ENCODE measurements around the gene OAS3. TPM values are rescaled to one million over a fixed set of nuclear protein-coding genes. Genes with fewer than 3 reads are reported as not detected.

OAS3 gene
- total and polyA plus RNA-seq, 10 of the 15 experiments (the other 5 are each of a cell fraction or from before 2014, with no cell fraction given) = 5.1 to 107 (median 18.0) TPM

DNA sequence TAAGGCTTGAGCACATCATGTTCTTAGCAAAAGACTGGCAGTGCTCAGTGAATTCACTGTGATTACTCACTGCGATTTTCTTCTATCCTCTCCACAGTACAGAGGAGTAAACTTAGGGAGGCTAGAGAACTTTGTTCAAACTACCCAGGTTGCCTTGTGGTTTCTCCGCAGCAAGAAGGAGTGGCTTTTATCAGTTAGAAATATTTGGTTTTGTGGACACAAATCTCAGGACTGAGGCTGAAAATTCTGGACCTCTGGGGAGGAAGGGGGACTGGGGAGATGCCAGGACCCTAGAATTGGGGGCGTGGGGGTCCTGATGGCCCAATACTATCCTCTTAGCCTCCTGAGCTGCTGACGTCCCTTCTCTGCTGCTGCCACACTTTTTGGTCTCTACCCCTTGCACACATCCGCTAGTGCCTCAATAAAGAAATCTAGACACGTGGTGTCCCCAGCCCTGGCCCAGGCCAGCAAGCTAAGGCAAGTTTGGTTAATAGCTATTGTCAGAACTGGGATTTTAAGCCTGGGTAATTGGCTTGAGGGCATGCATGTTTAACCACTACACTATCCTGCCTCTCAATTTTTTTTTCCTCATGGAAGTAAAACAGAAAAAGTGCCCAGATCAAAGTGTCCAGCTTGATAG, 40.9 kb downstream of the OAS3 start:
- 2% methylated on average over 6 of the region's 6 CpGs for WGBS (ENCODE audit: insufficient coverage, insufficient replicate concordance, low lambda C conversion rate, missing lambda C conversion rate)
- Histone ChIP-seq H3K4me3 (peak overlapping the region; percentile 97), H3K4me2 (ENCODE audit: control insufficient read depth, insufficient read depth) (peak overlapping the region; percentile 99), H2AFZ (ENCODE audit: control insufficient read depth, low read depth, low read length) (no peak overlapping the region; the same call in 1 of the 2 replicates), H3K4me1 (ENCODE audit: control insufficient read depth, insufficient read depth, low read length) (peaks cover 13% of the 10 kb centered on the region), H3K9me3 (replicated peaks; ENCODE audit: control insufficient read depth, insufficient read depth, low read length) (peaks cover 15% of the 10 kb centered on the region), H3K36me3 (ENCODE audit: control insufficient read depth in 2 of 2, insufficient read depth in 2 of 2, low read length in 1 of 2) (peaks cover 0 to 4% of the 10 kb centered on the region in 2 experiments; a peak in 1 of 4 replicates), H3K27ac (ENCODE audit: control insufficient read depth, insufficient read depth) (peak overlapping the region; percentile 100), H3K79me2 (ENCODE audit: control insufficient read depth, insufficient read depth, low read length) (peaks cover 68% of the 10 kb centered on the region), H4K20me1 (ENCODE audit: control insufficient read depth, insufficient read depth) (no peaks in the 10 kb centered on the region), H3K9ac (ENCODE audit: control insufficient read depth, insufficient read depth, low read length) (peak overlapping the region; percentile 100), H3K27me3 (replicated peaks in 1 of 2; ENCODE audit: control insufficient read depth in 2 of 2, insufficient read depth in 2 of 2, low read length in 1 of 2) (no peaks in the 10 kb centered on the region)
- DNase-seq (ENCODE audit: low read depth, low spot score) (peak; percentile 38), ATAC-seq (peak; percentile 75), FAIRE-seq (peak; percentile 47)
- BruUV-seq (replicated peaks) = no TSS peak
- POLR2A ChIA-PET = interaction anchor here (0.7 to 5.1 kb wide), 13 partner anchors 9 to 243 kb away, joined by 3 to 69 read pairs (median 7); partner anchors contain the start of genes OAS1, OAS3 and TPCN1
- CTCF ChIA-PET = interaction anchor here (0.8 to 3.7 kb wide), 15 partner anchors 11 to 195 kb away, joined by 3 to 45 read pairs (median 5); partner anchors contain the start of gene OAS3
- intact Hi-C loops (cut with micrococcal nuclease; ENCODE audit: unreplicated experiment) = no loop called here
- in situ Hi-C loops (cut with MboI) = no loop called here
- SMC1A ChIA-PET (ENCODE audit: uncharacterized antibody, unreplicated experiment) = interaction anchor here (0.6 to 7.6 kb wide), 9 partner anchors 13 to 849 kb away, joined by 3 to 99 read pairs (median 6); partner anchors contain the start of gene OAS1
- RAD21 ChIA-PET (ENCODE audit: unreplicated experiment) = interaction anchor here (1.3 to 3.9 kb wide), 6 partner anchors 14 to 79 kb away, joined by 8 to 47 read pairs (median 20); partner anchors contain the start of gene OAS1
- TF ChIP-seq MEF2A (IDR thresholded peaks at IDR 0.05; ENCODE audit: insufficient read depth, low read depth, low read length) = no peak
- TF ChIP-seq POU2F2 (IDR thresholded peaks at IDR 0.05; ENCODE audit: borderline replicate concordance, low read depth, low read length) = 0 out of 3 replicates have a peak, but pooled peaks have one; percentile 45
- TF ChIP-seq MYB (IDR thresholded peaks at IDR 0.05; ENCODE audit: borderline replicate concordance, low read depth, low read length) = no peak
- TF ChIP-seq KDM1A (IDR thresholded peaks at IDR 0.05; ENCODE audit: borderline replicate concordance) = no peak
- peak; percentile 80 for TF ChIP-seq RAD51 (IDR thresholded peaks at IDR 0.05)
- TF ChIP-seq DPF2 (IDR thresholded peaks at IDR 0.05) = no peak
- no peak for TF ChIP-seq TBL1XR1 (IDR thresholded peaks at IDR 0.05; ENCODE audit: low read depth, low read length)
- peak; percentile 11 for TF ChIP-seq MEF2B (IDR thresholded peaks at IDR 0.05; ENCODE audit: partially characterized antibody, poor library complexity, severe bottlenecking)
- TF ChIP-seq SIX5 (IDR thresholded peaks at IDR 0.05; ENCODE audit: low read depth, low read length, severe bottlenecking) = no peak
- TF ChIP-seq, protein P1, sequence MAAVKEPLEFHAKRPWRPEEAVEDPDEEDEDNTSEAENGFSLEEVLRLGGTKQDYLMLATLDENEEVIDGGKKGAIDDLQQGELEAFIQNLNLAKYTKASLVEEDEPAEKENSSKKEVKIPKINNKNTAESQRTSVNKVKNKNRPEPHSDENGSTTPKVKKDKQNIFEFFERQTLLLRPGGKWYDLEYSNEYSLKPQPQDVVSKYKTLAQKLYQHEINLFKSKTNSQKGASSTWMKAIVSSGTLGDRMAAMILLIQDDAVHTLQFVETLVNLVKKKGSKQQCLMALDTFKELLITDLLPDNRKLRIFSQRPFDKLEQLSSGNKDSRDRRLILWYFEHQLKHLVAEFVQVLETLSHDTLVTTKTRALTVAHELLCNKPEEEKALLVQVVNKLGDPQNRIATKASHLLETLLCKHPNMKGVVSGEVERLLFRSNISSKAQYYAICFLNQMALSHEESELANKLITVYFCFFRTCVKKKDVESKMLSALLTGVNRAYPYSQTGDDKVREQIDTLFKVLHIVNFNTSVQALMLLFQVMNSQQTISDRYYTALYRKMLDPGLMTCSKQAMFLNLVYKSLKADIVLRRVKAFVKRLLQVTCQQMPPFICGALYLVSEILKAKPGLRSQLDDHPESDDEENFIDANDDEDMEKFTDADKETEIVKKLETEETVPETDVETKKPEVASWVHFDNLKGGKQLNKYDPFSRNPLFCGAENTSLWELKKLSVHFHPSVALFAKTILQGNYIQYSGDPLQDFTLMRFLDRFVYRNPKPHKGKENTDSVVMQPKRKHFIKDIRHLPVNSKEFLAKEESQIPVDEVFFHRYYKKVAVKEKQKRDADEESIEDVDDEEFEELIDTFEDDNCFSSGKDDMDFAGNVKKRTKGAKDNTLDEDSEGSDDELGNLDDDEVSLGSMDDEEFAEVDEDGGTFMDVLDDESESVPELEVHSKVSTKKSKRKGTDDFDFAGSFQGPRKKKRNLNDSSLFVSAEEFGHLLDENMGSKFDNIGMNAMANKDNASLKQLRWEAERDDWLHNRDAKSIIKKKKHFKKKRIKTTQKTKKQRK (IDR thresholded peaks at IDR 0.05; ENCODE audit: low read depth, low read length) = no peak
- TF ChIP-seq MXI1 (IDR thresholded peaks at IDR 0.05; ENCODE audit: low read depth, low read length) = peak; percentile 71
- no peak for TF ChIP-seq BRCA1 (IDR thresholded peaks at IDR 0.05; ENCODE audit: low read depth, low read length)
- TF ChIP-seq SRF (IDR thresholded peaks at IDR 0.05; ENCODE audit: low read depth in 2 of 2, low read length in 2 of 2) = no peak
- TF ChIP-seq NFYA (IDR thresholded peaks at IDR 0.05; ENCODE audit: borderline replicate concordance, low read depth, low read length) = no peak
- TF ChIP-seq JUND (IDR thresholded peaks at IDR 0.05; ENCODE audit: low read depth, low read length) = no peak
- TF ChIP-seq, protein P2, sequence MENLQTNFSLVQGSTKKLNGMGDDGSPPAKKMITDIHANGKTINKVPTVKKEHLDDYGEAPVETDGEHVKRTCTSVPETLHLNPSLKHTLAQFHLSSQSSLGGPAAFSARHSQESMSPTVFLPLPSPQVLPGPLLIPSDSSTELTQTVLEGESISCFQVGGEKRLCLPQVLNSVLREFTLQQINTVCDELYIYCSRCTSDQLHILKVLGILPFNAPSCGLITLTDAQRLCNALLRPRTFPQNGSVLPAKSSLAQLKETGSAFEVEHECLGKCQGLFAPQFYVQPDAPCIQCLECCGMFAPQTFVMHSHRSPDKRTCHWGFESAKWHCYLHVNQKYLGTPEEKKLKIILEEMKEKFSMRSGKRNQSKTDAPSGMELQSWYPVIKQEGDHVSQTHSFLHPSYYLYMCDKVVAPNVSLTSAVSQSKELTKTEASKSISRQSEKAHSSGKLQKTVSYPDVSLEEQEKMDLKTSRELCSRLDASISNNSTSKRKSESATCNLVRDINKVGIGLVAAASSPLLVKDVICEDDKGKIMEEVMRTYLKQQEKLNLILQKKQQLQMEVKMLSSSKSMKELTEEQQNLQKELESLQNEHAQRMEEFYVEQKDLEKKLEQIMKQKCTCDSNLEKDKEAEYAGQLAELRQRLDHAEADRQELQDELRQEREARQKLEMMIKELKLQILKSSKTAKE (IDR thresholded peaks at IDR 0.05; ENCODE audit: low read depth, poor library complexity, severe bottlenecking) = no peak
- TF ChIP-seq MTA2 (IDR thresholded peaks at IDR 0.05; ENCODE audit: low read depth) = 0 out of 2 replicates have a peak, but pooled peaks have one; percentile 8
- no peak for TF ChIP-seq LARP7 (IDR thresholded peaks at IDR 0.05)
- TF ChIP-seq CEBPB (IDR thresholded peaks at IDR 0.05; ENCODE audit: borderline replicate concordance in 1 of 2, low read depth in 2 of 2, low read length in 2 of 2) = no peak
